Endothelial cell of umbilical vein (primary cell): ENCODE results near the gene STOM. TPM values are rescaled to one million over a fixed set of nuclear protein-coding genes. Genes with fewer than 3 reads are reported as not detected.

Source experiments
- BruUV-seq: library from RNA; stranded (reverse); fragments of 400-500 nt; replicated peaks from 2 replicates; lab custom pipeline; 2021; lab: Mats Ljungman, UMichigan
- CTCF ChIA-PET: fragments of 300-600, 350-600 bp; sonication (Branson Sonifier 250); formaldehyde crosslinking; loops from one replicate; lab custom pipeline; 2021; ENCODE audit warnings: antibody characterized with exemption, inconsistent platforms; lab: Charles Lee
- POLR2A ChIA-PET: fragments of 300-600, 350-600 bp; sonication (Branson Sonifier 250); formaldehyde crosslinking; loops from one replicate; lab custom pipeline; 2021; ENCODE audit warnings: antibody characterized with exemption, inconsistent platforms; lab: Charles Lee
- DNase-seq: peaks from one replicate; pipeline ENCODE4 v3.0.0-alpha.2; 2011; ENCODE audit warnings: low read depth, low spot score
- FAIRE-seq: peaks from 2 replicates; lab custom pipeline; 2011; peaks lifted over from hg19 to GRCh38; lab: Jason Lieb, UNC
- H2AFZ ChIP-seq: 2 replicates; pipeline ENCODE4 v1.6.0; 2012; ENCODE audit warnings: low read depth, low read length, control low read depth, inconsistent platforms
- H3K27ac ChIP-seq: 2 replicates; pipeline ENCODE4 v1.5.1; 2011; ENCODE audit warnings: low read depth, mild to moderate bottlenecking, control low read depth, low read length, moderate library complexity; ENCODE audit not compliant: insufficient read depth
- H3K27me3 ChIP-seq, 2 experiments: 2 replicates each; pipeline versions ENCODE4 v1.6.0 to v1.6.1; 2011; ENCODE audit warnings: low read length in 2 of 2, mixed read lengths in 1 of 2; ENCODE audit not compliant: control insufficient read depth in 2 of 2, insufficient read depth in 2 of 2
- H3K36me3 ChIP-seq, 2 experiments: 2 replicates in 1 of 2; 3 replicates in 1 of 2; pipeline ENCODE4 v1.5.1; 2011; ENCODE audit warnings: low read length in 2 of 2, mild to moderate bottlenecking in 1 of 2, moderate library complexity in 1 of 2; ENCODE audit not compliant: control insufficient read depth in 2 of 2, insufficient read depth in 2 of 2; ENCODE audit errors: extremely low read depth in 1 of 2
- H3K4me1 ChIP-seq: 3 replicates; pipeline ENCODE4 v1.5.1; 2011; ENCODE audit warnings: mild to moderate bottlenecking, low read length; ENCODE audit not compliant: control insufficient read depth, insufficient read depth; ENCODE audit errors: extremely low read depth
- H3K4me2 ChIP-seq: 2 replicates; pipeline ENCODE4 v1.6.1; 2011; ENCODE audit warnings: low read length, control low read depth, mixed read lengths; ENCODE audit not compliant: insufficient read depth
- H3K4me3 ChIP-seq, 3 experiments: fragments of 200-600 bp in 1 of 3; sonication (generic), shearing (Covaris generic) in 1 of 3; replicated peaks in 1 of 3; 2 replicates each; pipeline ENCODE4 v1.5.1; 2011 to 2016; ENCODE audit warnings: control low read depth in 3 of 3, low read length in 3 of 3, mild to moderate bottlenecking in 2 of 3, inconsistent platforms in 1 of 3, low read depth in 1 of 3, moderate library complexity in 1 of 3; ENCODE audit not compliant: insufficient read depth in 1 of 3
- H3K79me2 ChIP-seq: 2 replicates; pipeline ENCODE4 v1.6.0; 2012; ENCODE audit warnings: low read length, inconsistent platforms; ENCODE audit not compliant: control insufficient read depth, insufficient read depth
- H3K9ac ChIP-seq: replicated peaks from 2 replicates; pipeline ENCODE3; 2011; ENCODE audit warnings: low read length, control low read depth; ENCODE audit not compliant: insufficient read depth; ENCODE audit errors: extremely low read depth
- H3K9me1 ChIP-seq: replicated peaks from 3 replicates; pipeline ENCODE4 v1.6.0; 2011; ENCODE audit warnings: mild to moderate bottlenecking, low read length; ENCODE audit not compliant: control insufficient read depth, insufficient read depth; ENCODE audit errors: extremely low read depth
- H3K9me3 ChIP-seq: replicated peaks from 2 replicates; pipeline ENCODE4 v1.5.1; 2012; ENCODE audit warnings: low read length, inconsistent platforms; ENCODE audit not compliant: control insufficient read depth, insufficient read depth
- H4K20me1 ChIP-seq: replicated peaks from 2 replicates; pipeline ENCODE3; 2011; ENCODE audit warnings: mild to moderate bottlenecking, low read length; ENCODE audit not compliant: control insufficient read depth, insufficient read depth; ENCODE audit errors: extremely low read depth
- CTCF ChIP-seq, 2 donors: IDR thresholded peaks; 1 replicate in 1 of 2; 2 replicates in 1 of 2; pipeline ENCODE4 v1.5.1; 2011; ENCODE audit warnings: low read length in 2 of 2, mild to moderate bottlenecking in 2 of 2, moderate library complexity in 2 of 2, control low read depth in 1 of 2, inconsistent platforms in 1 of 2, low read depth in 1 of 2; ENCODE audit not compliant: insufficient read depth in 1 of 2; ENCODE audit errors: extremely low read depth in 1 of 2
- EZH2 ChIP-seq: IDR thresholded peaks from 2 replicates; pipeline ENCODE4 v1.6.1; 2012; ENCODE audit warnings: borderline replicate concordance, low read depth, mild to moderate bottlenecking, moderate library complexity, low read length, inconsistent platforms; ENCODE audit not compliant: severe bottlenecking
- FOS ChIP-seq: IDR thresholded peaks from 2 replicates; pipeline ENCODE4 v1.6.1; 2011; ENCODE audit warnings: mild to moderate bottlenecking, low read length, moderate library complexity, borderline replicate concordance; ENCODE audit not compliant: insufficient read depth
- GATA2 ChIP-seq: IDR thresholded peaks from 2 replicates; pipeline ENCODE4 v1.7.0; 2011; ENCODE audit warnings: low read depth, mild to moderate bottlenecking, moderate library complexity, mixed read lengths, low read length; ENCODE audit not compliant: insufficient read length, insufficient read depth
- JUN ChIP-seq: IDR thresholded peaks from 2 replicates; pipeline ENCODE4 v1.6.1; 2011; ENCODE audit warnings: borderline replicate concordance, low read depth; ENCODE audit not compliant: insufficient read length, insufficient read depth
- MYC ChIP-seq: IDR thresholded peaks from one replicate; pipeline ENCODE4 v1.6.1; 2011; ENCODE audit warnings: mild to moderate bottlenecking, low read depth, low read length
- POLR2A ChIP-seq: IDR thresholded peaks from 2 replicates; pipeline ENCODE4 v1.6.1; 2012; ENCODE audit warnings: low read depth, mild to moderate bottlenecking, control low read depth, low read length
- POLR2AphosphoS5 ChIP-seq: IDR thresholded peaks from 2 replicates; pipeline ENCODE4 v1.6.1; 2012; ENCODE audit warnings: low read depth, mild to moderate bottlenecking, control low read depth, low read length, moderate library complexity; ENCODE audit not compliant: insufficient read depth
- dilution Hi-C: fragments of 300-500 bp; cut with MboI; formaldehyde crosslinking; loops from one replicate; pipeline ENCODE4 v1.15.0; 2019; ENCODE audit warnings: low sequenced_read_pairs; ENCODE audit not compliant: extremely low pct_ligation_motif_present
- intact Hi-C: fragments of 100-400 bp; cut with micrococcal nuclease; formaldehyde crosslinking; loops from one replicate; pipeline ENCODE4 v1.10.0; 2022
- polyA plus RNA-seq, 4 experiments: library from polyadenylated mRNA; depleted of rRNA in 3 of 4; stranded (reverse) in 3 of 4; unstranded in 1 of 4; fragments of >200 nt; gene quantifications; 2 replicates each; pipeline versions ENCODE4 v1.2.1 to v1.2.3, GENCODE V29; 2011 to 2012; ENCODE audit warnings: missing spikeins in 1 of 4
- total RNA-seq: library from RNA; stranded (reverse); gene quantifications from 2 replicates; pipeline ENCODE4 v1.2.3, GENCODE V29; 2021
- TF ChIP-seq, protein P1 (sequence below): IDR thresholded peaks from 2 replicates; pipeline ENCODE4 v1.6.1; 2011; ENCODE audit not compliant: insufficient read depth, insufficient read length

STOM gene
- total and polyA plus RNA-seq, 2 donors (not counting 3 experiments of a cell fraction or from before 2014, with no cell fraction given): 153 to 170 TPM

DNA sequence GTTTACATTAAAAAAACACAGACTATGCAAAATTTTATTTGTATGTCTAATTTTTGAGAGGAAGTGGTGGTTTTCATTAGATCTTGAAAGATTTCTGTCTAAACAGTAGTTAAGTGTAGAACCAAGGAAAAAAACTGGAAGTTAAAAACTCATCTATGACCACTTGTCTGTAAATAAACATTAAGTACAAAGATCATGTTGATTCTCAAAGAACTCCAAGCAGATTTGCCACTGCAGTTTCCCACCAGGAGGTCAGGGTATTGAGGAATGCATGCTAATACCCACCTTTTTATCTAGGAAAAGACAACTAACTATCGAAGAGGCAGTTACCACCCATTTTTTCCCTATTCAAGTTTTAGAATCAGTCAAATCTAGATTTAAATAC is 1.9 kb downstream of the STOM start:
- Histone ChIP-seq H2AFZ (no peak overlapping the region), H3K4me1 (peaks cover 59% of the 10 kb centered on the region)
- CTCF ChIA-PET: interaction anchor here (1.2 to 2.2 kb wide), 3 partner anchors 8 to 90 kb away, joined by 3 to 8 read pairs (median 7); no protein-coding TSS in a partner anchor

GRCh38 chr9:121367306-121368137 is 2.5 kb downstream of the STOM start:
- TF ChIP-seq MYC: no peak
- TF ChIP-seq POLR2A: no peak
- TF ChIP-seq EZH2: no peak
- TF ChIP-seq, protein P1, sequence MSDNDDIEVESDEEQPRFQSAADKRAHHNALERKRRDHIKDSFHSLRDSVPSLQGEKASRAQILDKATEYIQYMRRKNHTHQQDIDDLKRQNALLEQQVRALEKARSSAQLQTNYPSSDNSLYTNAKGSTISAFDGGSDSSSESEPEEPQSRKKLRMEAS: no peak
- TF ChIP-seq GATA2: no peak
- TF ChIP-seq JUN: no peak
- no peak for TF ChIP-seq FOS
- no peak for TF ChIP-seq CTCF (IDR thresholded peaks at IDR 0.05; ENCODE audit: extremely low read depth in 1 of 2, insufficient read depth in 1 of 2, low read depth in 1 of 2, low read length in 2 of 2)
- TF ChIP-seq POLR2AphosphoS5: no peak
- H3K36me3 ChIP-seq: peaks cover 0 to 2% of the 10 kb centered on the region in 2 experiments
- H3K27ac ChIP-seq: peak overlapping the region; percentile 93
- FAIRE-seq: no peak
- no peak overlapping the region for H2AFZ ChIP-seq
- H3K4me1 ChIP-seq: peaks cover 65% of the 10 kb centered on the region
- POLR2A ChIA-PET: interaction anchor here (1.0 kb wide), 1 partner anchor 14 kb away, joined by 3 read pairs; no protein-coding TSS in a partner anchor
- peak overlapping the region; percentile 2 to 88 (median 78) for H3K4me3 ChIP-seq
- no peaks in the 10 kb centered on the region for H3K9me3 ChIP-seq
- peaks cover 59% of the 10 kb centered on the region for H3K79me2 ChIP-seq
- no TSS peak for BruUV-seq
- H3K4me2 ChIP-seq: peak overlapping the region; percentile 98
- no peaks in the 10 kb centered on the region for H4K20me1 ChIP-seq
- intact Hi-C loops: no loop called here
- CTCF ChIA-PET: interaction anchor here (1.2 to 2.2 kb wide), 3 partner anchors 9 to 20 kb away, joined by 3 to 8 read pairs (median 7); no protein-coding TSS in a partner anchor
- no peaks in the 10 kb centered on the region for H3K27me3 ChIP-seq
- H3K9ac ChIP-seq: peak overlapping the region; percentile 96
- dilution Hi-C loops: no loop called here
- DNase-seq: peak; percentile 40
- H3K9me1 ChIP-seq: no peaks in the 10 kb centered on the region

More for the DNA sequence above, 1.9 kb downstream of the STOM start:
- dilution Hi-C loops: no loop called here
- no peaks in the 10 kb centered on the region for H3K9me1 ChIP-seq
- POLR2A ChIA-PET: interaction anchor here (1.0 kb wide), 1 partner anchor 14 kb away, joined by 3 read pairs; no protein-coding TSS in a partner anchor
- no peaks in the 10 kb centered on the region for H4K20me1 ChIP-seq
- no peaks in the 10 kb centered on the region for H3K27me3 ChIP-seq
- peaks cover 0 to 2% of the 10 kb centered on the region in 2 experiments for H3K36me3 ChIP-seq
- no TSS peak for BruUV-seq
- H3K4me2 ChIP-seq: peak overlapping the region; percentile 98
- intact Hi-C loops: no loop called here
- H3K4me3 ChIP-seq: peak overlapping the region; percentile 2 to 88 (median 78)
- H3K79me2 ChIP-seq: peaks cover 56% of the 10 kb centered on the region
- FAIRE-seq: no peak
- peak overlapping the region; percentile 93 for H3K27ac ChIP-seq
- DNase-seq: no peak
- peak overlapping the region; percentile 96 for H3K9ac ChIP-seq
- H3K9me3 ChIP-seq: no peaks in the 10 kb centered on the region
- TF ChIP-seq EZH2 (no peak), JUN (no peak), POLR2AphosphoS5 (no peak)
- TF ChIP-seq, protein P1: no peak
